DOHH2 (cell line): Measurements from ENCODE around the gene PTX3.

Experiments
- H3F3A ChIP-seq: fragments of 200-600 bp; sonication (generic), shearing (Covaris generic); 2 replicates; pipeline ENCODE4 v1.6.0; 2016; ENCODE audit warnings: antibody characterized with exemption, mild to moderate bottlenecking; ENCODE audit not compliant: control insufficient read depth, insufficient read depth
- H3K27ac ChIP-seq: fragments of 200-600 bp; sonication (generic); 2 replicates; pipeline ENCODE4 v1.5.1; 2014; ENCODE audit warnings: low read depth, mild to moderate bottlenecking, low read length, moderate library complexity
- H3K27me3 ChIP-seq: fragments of 200-600 bp; sonication (generic); 2 replicates; pipeline ENCODE4 v1.6.1; 2014; ENCODE audit warnings: mild to moderate bottlenecking, low read length, mixed read lengths; ENCODE audit not compliant: control insufficient read depth
- H3K36me3 ChIP-seq: fragments of 200-600 bp; sonication (generic); 2 replicates; pipeline ENCODE4 v1.6.1; 2014; ENCODE audit warnings: mild to moderate bottlenecking, low read length, moderate library complexity, mixed read lengths; ENCODE audit not compliant: control insufficient read depth
- H3K4me1 ChIP-seq: fragments of 200-600 bp; sonication (generic); 2 replicates; pipeline ENCODE4 v1.6.1; 2014; ENCODE audit warnings: mild to moderate bottlenecking, low read length, mixed read lengths; ENCODE audit not compliant: control insufficient read depth
- H3K4me2 ChIP-seq: fragments of 200-600 bp; sonication (generic); 2 replicates; pipeline ENCODE4 v1.6.0; 2014; ENCODE audit warnings: mild to moderate bottlenecking, low read length, moderate library complexity
- H3K4me3 ChIP-seq: fragments of 200-600 bp; sonication (generic); 2 replicates; pipeline ENCODE4 v1.5.1; 2014; ENCODE audit warnings: mild to moderate bottlenecking, low read length, mixed read lengths
- H3K79me2 ChIP-seq: fragments of 200-600 bp; sonication (generic); 2 replicates; pipeline ENCODE4 v1.6.1; 2014; ENCODE audit warnings: mild to moderate bottlenecking, low read length, mixed read lengths; ENCODE audit not compliant: control insufficient read depth
- H3K9me2 ChIP-seq: fragments of 200-600 bp; sonication (generic); replicated peaks from 2 replicates; pipeline ENCODE4 v1.6.1; 2014; ENCODE audit warnings: mild to moderate bottlenecking, low read length, mixed read lengths; ENCODE audit not compliant: control insufficient read depth
- H3K9me3 ChIP-seq: fragments of 200-600 bp; sonication (generic); 2 replicates; pipeline ENCODE4 v1.6.1; 2014; ENCODE audit warnings: antibody characterized with exemption, low read length, mixed read lengths; ENCODE audit not compliant: control insufficient read depth, insufficient read depth
- H4K20me1 ChIP-seq: fragments of 200-600 bp; sonication (generic); 2 replicates; pipeline ENCODE4 v1.6.0; 2014; ENCODE audit warnings: low read depth, mild to moderate bottlenecking, antibody characterized with exemption, low read length, moderate library complexity; ENCODE audit not compliant: control insufficient read depth, insufficient read depth
- EZH2phosphoT487 ChIP-seq: fragments of 200-600 bp; sonication (generic); IDR thresholded peaks from 2 replicates; pipeline ENCODE4 v1.6.1; 2017; ENCODE audit warnings: borderline replicate concordance, mild to moderate bottlenecking, antibody characterized with exemption, low read length, moderate library complexity, mixed read lengths
- TF ChIP-seq, protein P1 (sequence below): fragments of 200-600 bp; sonication (generic); IDR thresholded peaks from one replicate; pipeline ENCODE4 v1.5.1; 2014; ENCODE audit warnings: antibody characterized with exemption, mild to moderate bottlenecking, low read depth, low read length; ENCODE audit not compliant: poor library complexity, severe bottlenecking

The PTX3 gene

GRCh38 chr3:157467200-157467599 lies 30.6 kb downstream of the PTX3 start:
- Histone ChIP-seq H3K36me3 (no peaks in the 10 kb centered on the region), H3K27ac (no peak overlapping the region), H3K4me1 (no peaks in the 10 kb centered on the region), H3K9me3 (no peaks in the 10 kb centered on the region), H3K4me2 (no peak overlapping the region), H3K79me2 (no peaks in the 10 kb centered on the region), H3K27me3 (no peaks in the 10 kb centered on the region), H3K9me2 (no peaks in the 10 kb centered on the region), H3K4me3 (no peak overlapping the region), H3F3A (no peaks in the 10 kb centered on the region), H4K20me1 (no peaks in the 10 kb centered on the region)
- TF ChIP-seq, protein P1, sequence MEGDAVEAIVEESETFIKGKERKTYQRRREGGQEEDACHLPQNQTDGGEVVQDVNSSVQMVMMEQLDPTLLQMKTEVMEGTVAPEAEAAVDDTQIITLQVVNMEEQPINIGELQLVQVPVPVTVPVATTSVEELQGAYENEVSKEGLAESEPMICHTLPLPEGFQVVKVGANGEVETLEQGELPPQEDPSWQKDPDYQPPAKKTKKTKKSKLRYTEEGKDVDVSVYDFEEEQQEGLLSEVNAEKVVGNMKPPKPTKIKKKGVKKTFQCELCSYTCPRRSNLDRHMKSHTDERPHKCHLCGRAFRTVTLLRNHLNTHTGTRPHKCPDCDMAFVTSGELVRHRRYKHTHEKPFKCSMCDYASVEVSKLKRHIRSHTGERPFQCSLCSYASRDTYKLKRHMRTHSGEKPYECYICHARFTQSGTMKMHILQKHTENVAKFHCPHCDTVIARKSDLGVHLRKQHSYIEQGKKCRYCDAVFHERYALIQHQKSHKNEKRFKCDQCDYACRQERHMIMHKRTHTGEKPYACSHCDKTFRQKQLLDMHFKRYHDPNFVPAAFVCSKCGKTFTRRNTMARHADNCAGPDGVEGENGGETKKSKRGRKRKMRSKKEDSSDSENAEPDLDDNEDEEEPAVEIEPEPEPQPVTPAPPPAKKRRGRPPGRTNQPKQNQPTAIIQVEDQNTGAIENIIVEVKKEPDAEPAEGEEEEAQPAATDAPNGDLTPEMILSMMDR, result no peak
- TF ChIP-seq EZH2phosphoT487, result no peak

DNA sequence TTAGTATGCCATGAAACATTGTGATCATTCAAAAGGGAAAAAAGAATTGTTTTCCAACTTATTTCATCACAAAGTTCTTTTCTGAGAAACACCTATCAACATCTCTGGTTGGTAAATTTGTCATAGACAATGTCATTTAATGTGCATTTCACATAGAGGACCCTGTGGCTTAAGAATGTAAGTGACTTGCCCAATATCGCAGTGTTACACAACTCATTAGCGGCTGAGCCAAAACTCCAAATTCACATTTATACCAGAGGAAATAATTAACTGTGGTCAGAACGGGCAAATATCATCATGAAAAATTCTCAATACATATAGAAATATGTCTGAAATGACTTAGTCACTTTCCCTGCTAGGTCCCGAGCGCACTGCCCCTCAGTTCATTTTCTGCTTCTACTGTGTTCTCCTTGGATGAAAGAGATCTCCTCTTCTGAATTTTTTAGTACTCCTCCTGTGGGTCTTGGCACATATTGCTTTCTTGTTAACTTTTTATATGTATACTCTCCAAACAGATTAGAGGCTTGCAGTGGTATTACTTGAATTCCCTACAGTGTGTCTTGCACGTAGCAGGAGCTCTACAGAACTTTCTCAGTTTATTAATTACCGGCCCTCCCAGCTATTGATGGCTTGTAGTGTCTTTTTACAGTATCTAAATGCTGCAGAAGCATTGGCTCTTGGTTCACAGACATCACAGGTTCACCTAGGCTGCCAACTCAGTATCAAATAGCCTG lies 33.1 kb downstream of the PTX3 start:
- Histone ChIP-seq H3K27ac (no peak overlapping the region), H3K79me2 (no peaks in the 10 kb centered on the region), H3K36me3 (no peaks in the 10 kb centered on the region), H3K4me2 (no peak overlapping the region), H3K4me1 (no peaks in the 10 kb centered on the region), H3K9me2 (no peaks in the 10 kb centered on the region), H3F3A (no peaks in the 10 kb centered on the region), H3K4me3 (no peak overlapping the region), H3K27me3 (no peaks in the 10 kb centered on the region), H4K20me1 (no peaks in the 10 kb centered on the region), H3K9me3 (no peaks in the 10 kb centered on the region)
- TF ChIP-seq, protein P1, result no peak
- no peak for TF ChIP-seq EZH2phosphoT487

- Histone ChIP-seq H3K9me2 (no peaks in the 10 kb centered on the region), H3K27me3 (no peaks in the 10 kb centered on the region), H3K36me3 (no peaks in the 10 kb centered on the region), H3F3A (no peaks in the 10 kb centered on the region), H3K27ac (no peak overlapping the region), H3K79me2 (no peaks in the 10 kb centered on the region), H3K9me3 (no peaks in the 10 kb centered on the region), H4K20me1 (no peaks in the 10 kb centered on the region), H3K4me3 (no peak overlapping the region), H3K4me2 (no peak overlapping the region), H3K4me1 (no peaks in the 10 kb centered on the region)
- TF ChIP-seq, protein P1, result no peak
- no peak for TF ChIP-seq EZH2phosphoT487
These were observed 34.4 kb downstream of the PTX3 start for GRCh38 chr3:157471064-157471463.
